ENCODE measurements around the gene AMPH.

GRCh38 chr7:38678698-38679054 lies 47.5 kb upstream of the AMPH start:
- TF ChIP-seq CTCF (conservative IDR thresholded peaks at IDR 0.05) (no peak), EZH2 (IDR thresholded peaks at IDR 0.05; ENCODE audit: low read depth) (no peak)
